Measurements from ENCODE around the gene RNF169.
A peak's percentile ranks its signal among the peaks of the same experiment; 100 is the strongest.

RNF169 gene

DNA sequence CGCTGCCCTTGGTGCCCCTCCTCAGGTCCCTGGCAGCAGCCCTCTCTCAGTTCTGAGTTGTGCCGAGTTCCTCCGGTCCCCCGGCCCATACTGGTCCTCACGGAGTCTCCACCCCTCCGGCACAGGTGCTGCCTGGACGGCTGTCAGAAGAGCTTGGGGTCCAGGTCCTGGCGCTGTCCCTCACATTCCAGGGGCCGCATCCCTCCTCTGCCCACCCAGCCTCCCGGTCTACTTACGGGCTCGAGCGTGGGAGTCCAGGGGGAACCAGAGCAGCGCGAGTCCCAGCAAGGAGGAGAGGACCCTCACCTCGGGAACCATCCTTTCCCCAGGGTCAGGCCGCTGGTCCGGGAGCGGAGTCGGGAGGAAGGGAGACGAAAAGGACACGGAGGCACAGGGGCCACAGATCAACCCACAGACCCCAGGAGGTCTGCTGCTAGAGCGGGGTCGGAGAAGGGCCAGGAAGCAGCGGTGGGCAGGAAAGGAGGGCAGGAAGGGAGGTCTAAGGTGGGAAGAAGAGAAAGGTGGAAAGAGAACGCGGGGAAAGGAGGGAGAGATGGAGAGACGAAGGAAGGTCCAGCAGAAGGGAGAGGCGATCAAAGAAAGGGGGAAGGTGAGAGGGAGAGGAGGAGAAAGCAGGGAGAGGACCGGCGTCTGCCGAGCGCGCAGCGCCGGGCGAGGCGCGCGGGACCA lies 17.9 kb upstream of the RNF169 start:
- no peak for DNase-seq
- peaks cover 2% of the 10 kb centered on the region for H3K9me3 ChIP-seq (ENCODE audit: severe bottlenecking)
- H3K36me3 ChIP-seq = no peaks in the 10 kb centered on the region
- no peak for TF ChIP-seq CTCF (IDR thresholded peaks at IDR 0.05; ENCODE audit: low read depth, low read length)
- no peak overlapping the region for H3K27ac ChIP-seq
- H3K4me3 ChIP-seq (ENCODE audit: low read depth, low read length) = no peak overlapping the region; the same call in 1 of the 2 replicates
- peaks cover 62% of the 10 kb centered on the region for H3K27me3 ChIP-seq (ENCODE audit: insufficient read depth, low read depth, severe bottlenecking)

GRCh38 chr11:74731301-74732094 lies 17.2 kb upstream of the RNF169 start, which contains the start of gene CHRDL2:
TSS of gene CHRDL2 (minus strand) at chr11:74731426. CDS start at chr11:74730888, 538 bp downstream.
- no peak for DNase-seq
- TF ChIP-seq CTCF (IDR thresholded peaks at IDR 0.05; ENCODE audit: low read depth, low read length) = no peak
- Histone ChIP-seq H3K27ac (no peak within 1 kb of the TSS), H3K4me3 (ENCODE audit: low read depth, low read length) (peak within 1 kb of the TSS; percentile 29), H3K27me3 (ENCODE audit: insufficient read depth, low read depth, severe bottlenecking) (peaks cover 62% of the 10 kb centered on the region), H3K9me3 (ENCODE audit: severe bottlenecking) (peaks cover 2% of the 10 kb centered on the region), H3K36me3 (no peaks in the 10 kb centered on the region)

- H3K27ac ChIP-seq = no peak overlapping the region
- H3K9me3 ChIP-seq (ENCODE audit: severe bottlenecking) = peaks cover 2% of the 10 kb centered on the region
- DNase-seq = no peak
- H3K36me3 ChIP-seq = no peaks in the 10 kb centered on the region
- TF ChIP-seq CTCF (IDR thresholded peaks at IDR 0.05; ENCODE audit: low read depth, low read length) = no peak
- H3K27me3 ChIP-seq (ENCODE audit: insufficient read depth, low read depth, severe bottlenecking) = peaks cover 51% of the 10 kb centered on the region
- no peak overlapping the region for H3K4me3 ChIP-seq (ENCODE audit: low read depth, low read length)
These were observed 14.1 kb upstream of the RNF169 start for GRCh38 chr11:74734559-74734925.

- DNase-seq = no peak
- no peak for TF ChIP-seq CTCF (IDR thresholded peaks at IDR 0.05; ENCODE audit: low read depth, low read length)
- H3K27ac ChIP-seq = no peak overlapping the region
- H3K27me3 ChIP-seq (ENCODE audit: insufficient read depth, low read depth, severe bottlenecking) = peaks cover 42% of the 10 kb centered on the region
- H3K4me3 ChIP-seq (ENCODE audit: low read depth, low read length) = no peak overlapping the region
- peaks cover 2% of the 10 kb centered on the region for H3K9me3 ChIP-seq (ENCODE audit: severe bottlenecking)
- no peaks in the 10 kb centered on the region for H3K36me3 ChIP-seq
These were observed 13.2 kb upstream of the RNF169 start for GRCh38 chr11:74735365-74735928.

GRCh38 chr11:74736031-74736430 lies 12.6 kb upstream of the RNF169 start:
- peaks cover 2% of the 10 kb centered on the region for H3K9me3 ChIP-seq (ENCODE audit: severe bottlenecking)
- H3K36me3 ChIP-seq = no peaks in the 10 kb centered on the region
- TF ChIP-seq CTCF (IDR thresholded peaks at IDR 0.05; ENCODE audit: low read depth, low read length) = no peak
- H3K4me3 ChIP-seq (ENCODE audit: low read depth, low read length) = no peak overlapping the region
- peaks cover 37% of the 10 kb centered on the region for H3K27me3 ChIP-seq (ENCODE audit: insufficient read depth, low read depth, severe bottlenecking)
- DNase-seq = no peak
- no peak overlapping the region for H3K27ac ChIP-seq

Measured in WERI-Rb-1 (cell line).